BJ (cell line): Measurements from ENCODE around the gene MNX1. TPM values are rescaled to one million over a fixed set of nuclear protein-coding genes. Genes with fewer than 3 reads are reported as not detected.

Source experiments
- CTCF ChIA-PET: fragments of 350-600 bp; formaldehyde crosslinking; extraction: SDS; loops from one replicate; lab custom pipeline; 2021; ENCODE audit warnings: antibody characterized with exemption, inconsistent platforms; lab: Yijun Ruan, JAX
- POLR2A ChIA-PET: fragments of 300-600 bp; sonication (Branson Sonifier 250); formaldehyde crosslinking; extraction: SDS; loops from one replicate; lab custom pipeline; 2021; ENCODE audit warnings: antibody characterized with exemption; lab: Charles Lee
- DNase-seq: peaks from one replicate; pipeline ENCODE4 v3.0.0-alpha.2; 2011; ENCODE audit warnings: low read depth
- H3K27me3 ChIP-seq: 2 replicates; pipeline ENCODE4 v1.6.0; 2011; ENCODE audit warnings: low read length; ENCODE audit not compliant: control insufficient read depth, insufficient read depth
- H3K36me3 ChIP-seq: 2 replicates; pipeline ENCODE4 v1.5.1; 2011; ENCODE audit warnings: low read length; ENCODE audit not compliant: control insufficient read depth, insufficient read depth
- H3K4me3 ChIP-seq: 2 replicates; pipeline ENCODE4 v1.5.1; 2011; ENCODE audit warnings: low read depth, mild to moderate bottlenecking, control low read depth, low read length
- polyA plus RNA-seq: library from polyadenylated mRNA; depleted of rRNA; stranded (reverse); fragments of >200 nt; gene quantifications from 2 replicates; pipeline ENCODE4 v1.2.3, GENCODE V29; 2011
- TF ChIP-seq, protein P1 (sequence below): IDR thresholded peaks from 2 replicates; pipeline ENCODE4 v1.5.1; 2011; ENCODE audit warnings: low read depth, mild to moderate bottlenecking, control low read depth, inconsistent platforms, low read length, moderate library complexity; ENCODE audit not compliant: insufficient read depth

Gene MNX1
- polyA plus RNA-seq, 1 experiment = not detected

DNA sequence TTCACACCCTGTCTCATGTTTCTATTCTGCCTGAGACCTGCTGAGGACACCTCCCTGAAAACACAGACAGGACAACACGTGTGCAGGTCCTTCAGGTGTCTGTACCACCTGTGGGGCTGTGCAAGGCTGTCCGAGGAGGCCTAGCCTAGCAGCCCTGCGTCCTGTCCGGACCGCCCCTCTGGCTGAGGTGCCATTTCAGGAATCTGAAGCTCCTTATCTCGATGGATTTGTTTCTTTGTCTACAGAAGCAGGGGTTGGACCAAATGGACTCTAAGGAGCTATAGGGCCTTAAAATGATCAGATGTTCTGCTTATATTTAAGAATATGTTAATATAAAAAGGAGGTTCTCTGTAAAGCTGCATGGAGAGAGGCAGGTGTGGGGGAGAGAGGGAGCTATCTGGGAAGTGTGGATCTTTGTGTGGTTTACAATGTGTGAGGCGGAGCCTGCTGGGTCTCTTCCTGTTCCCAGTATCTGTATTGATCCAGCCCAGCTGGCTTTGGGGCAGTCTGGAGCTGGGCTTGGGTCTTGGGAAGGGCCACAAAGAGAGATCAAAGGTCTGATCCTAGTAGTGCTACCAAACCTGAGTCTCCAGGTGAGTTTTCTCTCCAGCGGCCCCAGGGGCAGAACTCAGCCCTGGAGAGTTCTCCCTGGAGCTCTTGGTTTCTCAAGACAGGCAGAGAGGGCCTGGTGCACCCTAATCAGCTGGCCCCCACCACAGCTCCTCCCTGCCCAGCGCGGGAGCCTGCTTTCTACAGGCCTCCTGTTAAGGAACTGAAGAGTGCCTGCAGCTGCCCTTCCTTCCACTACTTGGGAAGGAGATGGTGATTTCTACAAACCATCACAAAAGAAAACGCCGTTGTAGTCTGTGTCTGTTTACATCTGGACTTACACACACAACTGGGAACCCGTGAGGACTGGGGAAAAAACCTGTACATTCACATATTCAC, 3.4 kb upstream of the MNX1 start:
- DNase-seq = no peak
- ChIA-PET POLR2A (no interaction called here), CTCF (interaction anchor here (1.6 kb wide), 1 partner anchor 17 kb away, joined by 3 read pairs; no protein-coding TSS in a partner anchor)
- TF ChIP-seq, protein P1, sequence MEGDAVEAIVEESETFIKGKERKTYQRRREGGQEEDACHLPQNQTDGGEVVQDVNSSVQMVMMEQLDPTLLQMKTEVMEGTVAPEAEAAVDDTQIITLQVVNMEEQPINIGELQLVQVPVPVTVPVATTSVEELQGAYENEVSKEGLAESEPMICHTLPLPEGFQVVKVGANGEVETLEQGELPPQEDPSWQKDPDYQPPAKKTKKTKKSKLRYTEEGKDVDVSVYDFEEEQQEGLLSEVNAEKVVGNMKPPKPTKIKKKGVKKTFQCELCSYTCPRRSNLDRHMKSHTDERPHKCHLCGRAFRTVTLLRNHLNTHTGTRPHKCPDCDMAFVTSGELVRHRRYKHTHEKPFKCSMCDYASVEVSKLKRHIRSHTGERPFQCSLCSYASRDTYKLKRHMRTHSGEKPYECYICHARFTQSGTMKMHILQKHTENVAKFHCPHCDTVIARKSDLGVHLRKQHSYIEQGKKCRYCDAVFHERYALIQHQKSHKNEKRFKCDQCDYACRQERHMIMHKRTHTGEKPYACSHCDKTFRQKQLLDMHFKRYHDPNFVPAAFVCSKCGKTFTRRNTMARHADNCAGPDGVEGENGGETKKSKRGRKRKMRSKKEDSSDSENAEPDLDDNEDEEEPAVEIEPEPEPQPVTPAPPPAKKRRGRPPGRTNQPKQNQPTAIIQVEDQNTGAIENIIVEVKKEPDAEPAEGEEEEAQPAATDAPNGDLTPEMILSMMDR = no peak
- Histone ChIP-seq H3K4me3 (no peak overlapping the region), H3K36me3 (no peaks in the 10 kb centered on the region), H3K27me3 (peaks cover 72% of the 10 kb centered on the region)

DNA sequence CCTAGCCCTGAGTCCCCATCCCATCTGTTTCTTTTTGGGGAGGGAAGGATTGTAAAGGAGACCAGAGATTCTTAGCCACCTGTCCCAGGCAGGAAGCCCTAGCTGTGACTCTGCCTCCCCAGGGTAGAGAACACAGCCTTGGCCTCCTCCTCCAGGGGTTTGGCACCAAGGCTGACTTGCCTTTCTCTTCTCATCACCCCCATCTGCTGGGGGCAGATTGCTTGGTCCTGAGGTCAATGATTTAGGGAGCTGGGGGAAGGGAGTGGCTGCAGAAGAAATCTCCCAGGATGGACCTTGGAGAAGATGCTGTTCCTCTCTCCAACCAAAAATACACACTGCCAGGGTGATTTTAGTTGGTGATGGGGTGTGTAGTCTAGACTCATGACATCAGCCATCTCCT, 2.6 kb upstream of the MNX1 start:
- TF ChIP-seq, protein P1 = no peak
- H3K36me3 ChIP-seq = no peaks in the 10 kb centered on the region
- CTCF ChIA-PET = no interaction called here
- no peak for DNase-seq
- H3K4me3 ChIP-seq = no peak overlapping the region
- POLR2A ChIA-PET = no interaction called here
- peaks cover 73% of the 10 kb centered on the region for H3K27me3 ChIP-seq

DNA sequence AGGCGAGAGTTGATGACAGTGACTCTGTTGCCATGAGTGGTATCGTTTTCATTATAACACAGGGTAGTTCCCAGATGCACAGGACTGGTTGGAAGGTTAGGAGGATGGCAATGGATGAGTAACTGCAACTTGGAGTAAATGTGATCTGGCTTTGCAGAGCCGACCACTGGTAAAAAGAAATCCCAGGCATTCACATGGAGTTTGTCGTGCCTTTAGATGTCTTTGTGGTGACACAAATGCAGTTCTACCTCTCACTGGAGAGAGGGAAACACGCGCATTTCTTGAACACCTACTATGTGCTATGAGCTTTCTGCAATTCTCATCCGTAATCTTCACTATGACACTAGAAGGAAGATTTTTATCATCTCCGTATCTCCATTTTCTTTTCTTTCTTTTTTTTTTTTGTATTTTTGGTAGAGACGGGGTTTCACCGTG, 1.7 kb upstream of the MNX1 start:
- Histone ChIP-seq H3K36me3 (no peaks in the 10 kb centered on the region), H3K4me3 (no peak overlapping the region), H3K27me3 (peaks cover 71% of the 10 kb centered on the region)
- TF ChIP-seq, protein P1 = no peak
- no peak for DNase-seq
- ChIA-PET POLR2A (no interaction called here), CTCF (no interaction called here)

DNA sequence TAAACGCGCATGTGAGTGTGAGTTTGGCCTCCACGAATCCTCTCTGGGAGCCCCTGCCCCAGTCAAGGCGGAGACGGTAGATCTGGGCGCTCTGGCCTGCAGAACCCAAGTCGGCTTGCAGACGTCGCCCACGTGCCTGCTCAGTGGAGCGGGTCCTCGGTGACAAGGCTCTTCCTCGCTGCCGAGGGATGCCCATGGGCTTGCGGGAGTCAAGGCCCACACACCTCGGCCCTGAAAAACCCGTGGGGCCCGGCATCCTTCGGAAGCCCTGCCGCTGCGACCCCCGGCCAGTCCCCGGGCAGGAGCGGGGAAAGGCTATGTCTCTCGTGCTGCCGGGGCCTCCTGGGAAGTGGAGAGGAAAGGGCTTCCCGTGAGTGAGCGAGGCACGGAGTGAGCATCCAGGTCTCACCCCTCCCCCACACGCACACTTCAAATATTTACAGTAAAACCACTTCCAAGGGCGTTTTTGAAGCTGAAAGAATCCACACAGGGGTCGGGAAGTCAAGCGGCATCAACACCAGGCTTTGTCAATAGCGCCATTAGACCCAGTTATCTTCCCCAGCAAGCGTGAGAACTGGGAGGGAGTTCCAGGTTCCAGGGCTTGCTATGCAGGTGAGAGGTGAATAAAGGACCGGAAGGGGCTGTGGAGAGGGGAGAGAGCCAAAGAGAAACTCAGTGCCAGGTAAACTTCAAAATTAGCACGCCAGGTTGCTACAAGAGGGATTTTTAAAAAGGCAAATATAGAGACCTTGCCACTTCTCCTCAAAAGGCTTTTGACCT, 1.1 kb upstream of the MNX1 start:
- DNase-seq = no peak
- Histone ChIP-seq H3K27me3 (peaks cover 71% of the 10 kb centered on the region), H3K36me3 (no peaks in the 10 kb centered on the region), H3K4me3 (no peak overlapping the region)
- TF ChIP-seq, protein P1 = no peak
- POLR2A ChIA-PET = no interaction called here
- CTCF ChIA-PET = no interaction called here
